ENCODE data around the gene TBC1D21.

- TF ChIP-seq CTCF (conservative IDR thresholded peaks at IDR 0.05) (peak; percentile 86), EZH2 (IDR thresholded peaks at IDR 0.05; ENCODE audit: low read depth) (no peak)
Observed at GRCh38 chr15:73873889-73874511, 636 bp downstream of the TBC1D21 start.

All from PC-9 (cell line).